ENCODE results near the gene CAPZA1.

DNA sequence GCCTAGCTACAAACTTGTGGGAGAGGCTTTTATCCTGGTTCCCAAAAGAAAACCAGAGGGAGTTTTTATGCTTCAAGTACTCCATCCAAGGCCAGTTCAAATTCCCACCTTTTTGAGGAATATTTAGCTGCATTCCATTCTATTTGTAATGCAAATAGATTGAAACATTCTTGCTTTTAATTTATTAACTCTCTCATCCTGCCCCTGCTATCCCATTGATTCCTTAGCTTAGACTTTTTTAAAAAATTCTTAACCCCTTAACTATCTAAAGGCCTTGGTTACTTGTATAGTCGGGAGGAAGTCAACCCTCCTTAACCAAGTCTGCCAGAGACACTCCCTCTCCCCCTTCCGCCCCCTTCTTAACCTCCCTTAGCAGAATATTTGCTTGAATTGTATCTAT lies 52.4 kb downstream of the CAPZA1 start:
- TF ChIP-seq, protein P1, sequence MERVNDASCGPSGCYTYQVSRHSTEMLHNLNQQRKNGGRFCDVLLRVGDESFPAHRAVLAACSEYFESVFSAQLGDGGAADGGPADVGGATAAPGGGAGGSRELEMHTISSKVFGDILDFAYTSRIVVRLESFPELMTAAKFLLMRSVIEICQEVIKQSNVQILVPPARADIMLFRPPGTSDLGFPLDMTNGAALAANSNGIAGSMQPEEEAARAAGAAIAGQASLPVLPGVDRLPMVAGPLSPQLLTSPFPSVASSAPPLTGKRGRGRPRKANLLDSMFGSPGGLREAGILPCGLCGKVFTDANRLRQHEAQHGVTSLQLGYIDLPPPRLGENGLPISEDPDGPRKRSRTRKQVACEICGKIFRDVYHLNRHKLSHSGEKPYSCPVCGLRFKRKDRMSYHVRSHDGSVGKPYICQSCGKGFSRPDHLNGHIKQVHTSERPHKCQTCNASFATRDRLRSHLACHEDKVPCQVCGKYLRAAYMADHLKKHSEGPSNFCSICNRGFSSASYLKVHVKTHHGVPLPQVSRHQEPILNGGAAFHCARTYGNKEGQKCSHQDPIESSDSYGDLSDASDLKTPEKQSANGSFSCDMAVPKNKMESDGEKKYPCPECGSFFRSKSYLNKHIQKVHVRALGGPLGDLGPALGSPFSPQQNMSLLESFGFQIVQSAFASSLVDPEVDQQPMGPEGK (CRISPR knock-in tag; IDR thresholded peaks at IDR 0.05; ENCODE audit: borderline replicate concordance) = no peak
- TF ChIP-seq SNAI2 (CRISPR knock-in tag; IDR thresholded peaks at IDR 0.05) (no peak), ARNTL (CRISPR knock-in tag; IDR thresholded peaks at IDR 0.05; ENCODE audit: borderline replicate concordance, low read depth) (no peak), PPARA (CRISPR knock-in tag; IDR thresholded peaks at IDR 0.05; ENCODE audit: borderline replicate concordance) (no peak), ZNF8 (CRISPR knock-in tag; IDR thresholded peaks at IDR 0.05) (no peak), GLIS3 (CRISPR knock-in tag; IDR thresholded peaks at IDR 0.05) (no peak), TOX (CRISPR knock-in tag; IDR thresholded peaks at IDR 0.05; ENCODE audit: borderline replicate concordance) (no peak)
- TF ChIP-seq, protein P2, sequence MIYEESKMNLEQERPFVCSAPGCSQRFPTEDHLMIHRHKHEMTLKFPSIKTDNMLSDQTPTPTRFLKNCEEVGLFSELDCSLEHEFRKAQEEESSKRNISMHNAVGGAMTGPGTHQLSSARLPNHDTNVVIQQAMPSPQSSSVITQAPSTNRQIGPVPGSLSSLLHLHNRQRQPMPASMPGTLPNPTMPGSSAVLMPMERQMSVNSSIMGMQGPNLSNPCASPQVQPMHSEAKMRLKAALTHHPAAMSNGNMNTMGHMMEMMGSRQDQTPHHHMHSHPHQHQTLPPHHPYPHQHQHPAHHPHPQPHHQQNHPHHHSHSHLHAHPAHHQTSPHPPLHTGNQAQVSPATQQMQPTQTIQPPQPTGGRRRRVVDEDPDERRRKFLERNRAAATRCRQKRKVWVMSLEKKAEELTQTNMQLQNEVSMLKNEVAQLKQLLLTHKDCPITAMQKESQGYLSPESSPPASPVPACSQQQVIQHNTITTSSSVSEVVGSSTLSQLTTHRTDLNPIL (CRISPR knock-in tag; IDR thresholded peaks at IDR 0.05; ENCODE audit: low read depth) = no peak
- TF ChIP-seq, protein P3, sequence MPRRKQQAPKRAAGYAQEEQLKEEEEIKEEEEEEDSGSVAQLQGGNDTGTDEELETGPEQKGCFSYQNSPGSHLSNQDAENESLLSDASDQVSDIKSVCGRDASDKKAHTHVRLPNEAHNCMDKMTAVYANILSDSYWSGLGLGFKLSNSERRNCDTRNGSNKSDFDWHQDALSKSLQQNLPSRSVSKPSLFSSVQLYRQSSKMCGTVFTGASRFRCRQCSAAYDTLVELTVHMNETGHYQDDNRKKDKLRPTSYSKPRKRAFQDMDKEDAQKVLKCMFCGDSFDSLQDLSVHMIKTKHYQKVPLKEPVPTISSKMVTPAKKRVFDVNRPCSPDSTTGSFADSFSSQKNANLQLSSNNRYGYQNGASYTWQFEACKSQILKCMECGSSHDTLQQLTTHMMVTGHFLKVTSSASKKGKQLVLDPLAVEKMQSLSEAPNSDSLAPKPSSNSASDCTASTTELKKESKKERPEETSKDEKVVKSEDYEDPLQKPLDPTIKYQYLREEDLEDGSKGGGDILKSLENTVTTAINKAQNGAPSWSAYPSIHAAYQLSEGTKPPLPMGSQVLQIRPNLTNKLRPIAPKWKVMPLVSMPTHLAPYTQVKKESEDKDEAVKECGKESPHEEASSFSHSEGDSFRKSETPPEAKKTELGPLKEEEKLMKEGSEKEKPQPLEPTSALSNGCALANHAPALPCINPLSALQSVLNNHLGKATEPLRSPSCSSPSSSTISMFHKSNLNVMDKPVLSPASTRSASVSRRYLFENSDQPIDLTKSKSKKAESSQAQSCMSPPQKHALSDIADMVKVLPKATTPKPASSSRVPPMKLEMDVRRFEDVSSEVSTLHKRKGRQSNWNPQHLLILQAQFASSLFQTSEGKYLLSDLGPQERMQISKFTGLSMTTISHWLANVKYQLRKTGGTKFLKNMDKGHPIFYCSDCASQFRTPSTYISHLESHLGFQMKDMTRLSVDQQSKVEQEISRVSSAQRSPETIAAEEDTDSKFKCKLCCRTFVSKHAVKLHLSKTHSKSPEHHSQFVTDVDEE (CRISPR knock-in tag; IDR thresholded peaks at IDR 0.05) = no peak
